ENCODE measurements around the gene SETD2. TPM values are rescaled to one million over a fixed set of nuclear protein-coding genes. Genes with fewer than 3 reads are reported as not detected.

Gene SETD2
- total RNA-seq, 2 experiments from 2014 or later, result 55.7 to 74.5 TPM

DNA sequence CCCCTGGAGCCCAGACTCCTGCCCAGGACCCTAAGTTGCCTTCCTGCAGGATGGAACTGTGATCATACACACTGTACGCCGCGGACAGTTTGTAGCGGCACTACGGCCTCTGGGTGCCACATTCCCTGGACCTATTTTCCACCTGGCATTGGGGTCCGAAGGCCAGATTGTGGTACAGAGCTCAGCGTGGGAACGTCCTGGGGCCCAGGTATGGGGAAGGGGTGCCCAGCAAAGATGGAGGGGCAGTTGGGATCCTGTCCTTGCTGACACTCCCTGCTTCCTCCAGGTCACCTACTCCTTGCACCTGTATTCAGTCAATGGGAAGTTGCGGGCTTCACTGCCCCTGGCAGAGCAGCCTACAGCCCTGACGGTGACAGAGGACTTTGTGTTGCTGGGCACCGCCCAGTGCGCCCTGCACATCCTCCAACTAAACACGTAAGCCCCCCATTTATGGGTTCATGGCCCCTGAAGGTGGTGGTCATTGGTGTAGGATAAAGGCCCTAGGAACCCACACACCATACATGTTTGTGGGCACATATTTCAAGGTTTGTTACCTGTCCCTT lies 155.6 kb downstream of the SETD2 start:
- H4K20me1 ChIP-seq (ENCODE audit: insufficient read depth, low read length), result no peaks in the 10 kb centered on the region
- H3K9me2 ChIP-seq (ENCODE audit: insufficient read depth, low read length), result no peaks in the 10 kb centered on the region
- intact Hi-C loops (cut with micrococcal nuclease; ENCODE audit: unreplicated experiment), result no loop called here
- H3K4me2 ChIP-seq (ENCODE audit: low read length), result no peak overlapping the region
- POLR2A ChIA-PET, result no interaction called here
- CTCF ChIA-PET (ENCODE audit: unreplicated experiment), result no interaction called here
- no peaks in the 10 kb centered on the region for H3K9me3 ChIP-seq (ENCODE audit: low read length)
- no peak for DNase-seq (ENCODE audit: low spot score)
- H3K27ac ChIP-seq (ENCODE audit: low read depth, low read length, poor library complexity, severe bottlenecking), result no peak overlapping the region
- H3K79me2 ChIP-seq (ENCODE audit: insufficient read depth, low read depth, low read length), result no peaks in the 10 kb centered on the region
- TF ChIP-seq, protein P1, sequence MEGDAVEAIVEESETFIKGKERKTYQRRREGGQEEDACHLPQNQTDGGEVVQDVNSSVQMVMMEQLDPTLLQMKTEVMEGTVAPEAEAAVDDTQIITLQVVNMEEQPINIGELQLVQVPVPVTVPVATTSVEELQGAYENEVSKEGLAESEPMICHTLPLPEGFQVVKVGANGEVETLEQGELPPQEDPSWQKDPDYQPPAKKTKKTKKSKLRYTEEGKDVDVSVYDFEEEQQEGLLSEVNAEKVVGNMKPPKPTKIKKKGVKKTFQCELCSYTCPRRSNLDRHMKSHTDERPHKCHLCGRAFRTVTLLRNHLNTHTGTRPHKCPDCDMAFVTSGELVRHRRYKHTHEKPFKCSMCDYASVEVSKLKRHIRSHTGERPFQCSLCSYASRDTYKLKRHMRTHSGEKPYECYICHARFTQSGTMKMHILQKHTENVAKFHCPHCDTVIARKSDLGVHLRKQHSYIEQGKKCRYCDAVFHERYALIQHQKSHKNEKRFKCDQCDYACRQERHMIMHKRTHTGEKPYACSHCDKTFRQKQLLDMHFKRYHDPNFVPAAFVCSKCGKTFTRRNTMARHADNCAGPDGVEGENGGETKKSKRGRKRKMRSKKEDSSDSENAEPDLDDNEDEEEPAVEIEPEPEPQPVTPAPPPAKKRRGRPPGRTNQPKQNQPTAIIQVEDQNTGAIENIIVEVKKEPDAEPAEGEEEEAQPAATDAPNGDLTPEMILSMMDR (conservative IDR thresholded peaks at IDR 0.05; ENCODE audit: low read length), result no peak
- TF ChIP-seq EZH2phosphoT487 (IDR thresholded peaks at IDR 0.05; ENCODE audit: borderline replicate concordance, low read depth, low read length), result no peak
- no peak overlapping the region for H3K4me3 ChIP-seq (ENCODE audit: low read depth, low read length, poor library complexity, severe bottlenecking)
- H3K36me3 ChIP-seq (ENCODE audit: insufficient read depth, low read length), result peaks cover 70% of the 10 kb centered on the region; the same call in 1 of the 2 replicates
- BruUV-seq (replicated peaks), result TSS peak; percentile 51
- H2AFZ ChIP-seq (ENCODE audit: low read length), result no peak overlapping the region
- peaks cover 11% of the 10 kb centered on the region for H3K4me1 ChIP-seq (ENCODE audit: insufficient read depth, low read length, poor library complexity, severe bottlenecking)

DNA sequence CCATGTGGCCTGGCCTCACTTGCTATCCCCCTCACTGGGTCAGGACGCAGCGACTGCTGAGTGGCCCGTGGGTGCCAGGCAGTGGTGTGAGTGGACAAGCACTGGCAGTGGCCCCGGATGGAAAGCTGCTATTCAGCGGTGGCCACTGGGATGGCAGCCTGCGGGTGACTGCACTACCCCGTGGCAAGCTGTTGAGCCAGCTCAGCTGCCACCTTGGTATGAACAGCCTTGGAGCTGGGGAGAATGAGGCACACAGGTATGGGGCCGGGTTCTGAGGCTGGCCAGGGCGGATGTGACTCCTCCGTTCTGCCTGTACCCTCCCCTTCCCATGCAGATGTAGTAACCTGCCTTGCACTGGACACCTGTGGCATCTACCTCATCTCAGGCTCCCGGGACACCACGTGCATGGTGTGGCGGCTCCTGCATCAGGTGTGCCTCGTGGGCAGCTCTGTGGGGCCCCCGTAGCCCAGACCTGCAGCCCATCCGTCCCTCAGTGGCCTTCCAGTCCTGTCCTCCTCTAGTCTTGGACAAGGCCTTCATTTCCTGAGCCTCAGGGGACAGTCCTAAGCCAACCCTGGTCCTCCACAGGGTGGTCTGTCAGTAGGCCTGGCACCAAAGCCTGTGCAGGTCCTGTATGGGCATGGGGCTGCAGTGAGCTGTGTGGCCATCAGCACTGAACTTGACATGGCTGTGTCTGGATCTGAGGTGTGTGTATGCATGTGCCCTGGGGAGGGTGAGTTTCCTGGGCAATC lies 156.3 kb downstream of the SETD2 start:
- no peaks in the 10 kb centered on the region for H3K79me2 ChIP-seq (ENCODE audit: insufficient read depth, low read depth, low read length)
- no TSS peak for BruUV-seq (replicated peaks)
- H3K27ac ChIP-seq (ENCODE audit: low read depth, low read length, poor library complexity, severe bottlenecking), result no peak overlapping the region
- no peaks in the 10 kb centered on the region for H3K9me3 ChIP-seq (ENCODE audit: low read length)
- H4K20me1 ChIP-seq (ENCODE audit: insufficient read depth, low read length), result no peaks in the 10 kb centered on the region
- DNase-seq (ENCODE audit: low spot score), result no peak
- H3K36me3 ChIP-seq (ENCODE audit: insufficient read depth, low read length), result peaks cover 72% of the 10 kb centered on the region; the same call in 1 of the 2 replicates
- TF ChIP-seq, protein P1 (conservative IDR thresholded peaks at IDR 0.05; ENCODE audit: low read length), result no peak
- no peak for TF ChIP-seq EZH2phosphoT487 (IDR thresholded peaks at IDR 0.05; ENCODE audit: borderline replicate concordance, low read depth, low read length)
- ChIA-PET CTCF (ENCODE audit: unreplicated experiment) (no interaction called here), POLR2A (interaction anchor here (0.5 to 0.6 kb wide), 2 partner anchors 25 to 312 kb away, joined by 5 to 6 read pairs; no protein-coding TSS in a partner anchor)
- H3K9me2 ChIP-seq (ENCODE audit: insufficient read depth, low read length), result no peaks in the 10 kb centered on the region
- H2AFZ ChIP-seq (ENCODE audit: low read length), result no peak overlapping the region
- intact Hi-C loops (cut with micrococcal nuclease; ENCODE audit: unreplicated experiment), result no loop called here
- no peak overlapping the region for H3K4me3 ChIP-seq (ENCODE audit: low read depth, low read length, poor library complexity, severe bottlenecking)
- H3K4me2 ChIP-seq (ENCODE audit: low read length), result no peak overlapping the region
- H3K4me1 ChIP-seq (ENCODE audit: insufficient read depth, low read length, poor library complexity, severe bottlenecking), result peaks cover 11% of the 10 kb centered on the region

DNA sequence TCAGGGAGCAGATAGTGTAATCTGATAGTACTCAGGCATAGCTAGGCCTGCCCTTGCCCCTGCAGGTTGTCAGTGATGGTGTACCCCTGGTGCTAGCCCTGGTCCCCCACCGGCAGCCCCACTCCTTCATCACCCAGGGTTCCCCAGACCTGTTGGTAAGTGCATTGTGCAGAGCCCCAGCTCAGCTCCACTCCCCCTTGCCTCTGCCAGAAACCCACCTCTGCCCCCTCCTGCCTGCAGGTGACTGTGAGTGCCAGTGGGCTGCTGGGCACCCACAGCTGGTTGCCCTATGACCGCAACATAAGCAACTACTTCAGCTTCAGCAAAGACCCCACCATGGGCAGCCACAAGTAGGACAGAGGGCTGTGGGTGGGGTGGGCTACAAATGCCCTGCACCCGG lies 156.9 kb downstream of the SETD2 start:
- intact Hi-C loops (cut with micrococcal nuclease; ENCODE audit: unreplicated experiment), result no loop called here
- POLR2A ChIA-PET, result interaction anchor here (0.6 kb wide), 1 partner anchor 26 kb away, joined by 6 read pairs; no protein-coding TSS in a partner anchor
- no peaks in the 10 kb centered on the region for H3K79me2 ChIP-seq (ENCODE audit: insufficient read depth, low read depth, low read length)
- H3K9me3 ChIP-seq (ENCODE audit: low read length), result no peaks in the 10 kb centered on the region
- no peak for DNase-seq (ENCODE audit: low spot score)
- CTCF ChIA-PET (ENCODE audit: unreplicated experiment), result no interaction called here
- H2AFZ ChIP-seq (ENCODE audit: low read length), result no peak overlapping the region
- peaks cover 11% of the 10 kb centered on the region for H3K4me1 ChIP-seq (ENCODE audit: insufficient read depth, low read length, poor library complexity, severe bottlenecking)
- H3K4me2 ChIP-seq (ENCODE audit: low read length), result no peak overlapping the region
- H3K36me3 ChIP-seq (ENCODE audit: insufficient read depth, low read length), result peaks cover 77% of the 10 kb centered on the region
- TF ChIP-seq, protein P1 (conservative IDR thresholded peaks at IDR 0.05; ENCODE audit: low read length), result no peak
- TF ChIP-seq EZH2phosphoT487 (IDR thresholded peaks at IDR 0.05; ENCODE audit: borderline replicate concordance, low read depth, low read length), result no peak
- BruUV-seq (replicated peaks), result no TSS peak
- no peak overlapping the region for H3K27ac ChIP-seq (ENCODE audit: low read depth, low read length, poor library complexity, severe bottlenecking)
- no peaks in the 10 kb centered on the region for H3K9me2 ChIP-seq (ENCODE audit: insufficient read depth, low read length)
- no peaks in the 10 kb centered on the region for H4K20me1 ChIP-seq (ENCODE audit: insufficient read depth, low read length)
- no peak overlapping the region for H3K4me3 ChIP-seq (ENCODE audit: low read depth, low read length, poor library complexity, severe bottlenecking)
